Right lobe of liver (tissue), 4 donors: ENCODE results near the gene TMEM131L.

Experiments used
- CTCF ChIP-seq, 4 donors: fragments of 200-600 bp in 3 of 4; fragments of 450-650 bp in 1 of 4; IDR thresholded peaks; one replicate each; pipeline versions ENCODE4 v1.5.1 to v1.8.0; 2016 to 2022; ENCODE audit warnings: antibody characterized with exemption in 4 of 4, mild to moderate bottlenecking in 2 of 4
- POLR2A ChIP-seq: fragments of 450-650 bp; IDR thresholded peaks from one replicate; pipeline ENCODE4 v1.6.1; 2017; ENCODE audit warnings: antibody characterized with exemption, mild to moderate bottlenecking
- donor health status: DM: no; HTN: no; CAD: no.
- donor health status: DM: no; HTN: no; CAD: no.
- donor health status: DM: no; HTN: yes; CAD: no.

GRCh38 chr4:153684971-153685371 lies 218.8 kb downstream of the TMEM131L start:
- TF ChIP-seq CTCF (IDR thresholded peaks at IDR 0.05) (no peak), POLR2A (no peak)
